PC-3 (cell line): Measurements from ENCODE around the gene PIR. TPM values are rescaled to one million over a fixed set of nuclear protein-coding genes. Genes with fewer than 3 reads are reported as not detected.

ENCODE experiments used
- ATAC-seq: fragments of 200-7000 bp; cut with Tn5 transposase; 2 replicates; pipeline ENCODE4 v1.9.1; 2020; ENCODE audit warnings: mild to moderate bottlenecking, moderate library complexity
- BruUV-seq: library from RNA; stranded (reverse); fragments of 400-500 nt; replicated peaks from 2 replicates; lab custom pipeline; 2021; lab: Mats Ljungman, UMichigan
- CTCF ChIA-PET: fragments of 300-600 bp; sonication (Branson Sonifier 250); formaldehyde crosslinking; loops from one replicate; lab custom pipeline; 2022; ENCODE audit warnings: antibody characterized with exemption; lab: Charles Lee
- POLR2A ChIA-PET: fragments of 300-600 bp; sonication (Branson Sonifier 250); formaldehyde crosslinking; loops from one replicate; lab custom pipeline; 2022; ENCODE audit warnings: antibody characterized with exemption; ENCODE audit not compliant: unreplicated experiment; lab: Charles Lee
- DNase-seq: peaks from one replicate; pipeline ENCODE4 v3.0.0-alpha.2; 2015
- H2AFZ ChIP-seq: fragments of 300-600 bp; sonication (generic); 2 replicates; pipeline ENCODE4 v1.6.0; 2016; ENCODE audit warnings: antibody characterized with exemption, low read length
- H3F3A ChIP-seq: fragments of 300-600 bp; sonication (generic); one replicate; pipeline ENCODE4 v1.6.0; 2017; ENCODE audit warnings: antibody characterized with exemption, low read length, control low read depth, mild to moderate bottlenecking; ENCODE audit not compliant: unreplicated experiment
- H3K27ac ChIP-seq: fragments of 300-600 bp; sonication (generic); 2 replicates; pipeline ENCODE4 v1.5.1; 2016; ENCODE audit warnings: mild to moderate bottlenecking, low read length
- H3K27me3 ChIP-seq: fragments of 300-600 bp; sonication (generic); 2 replicates; pipeline ENCODE4 v1.6.1; 2016; ENCODE audit warnings: low read length, mixed read lengths
- H3K36me3 ChIP-seq: fragments of 300-600 bp; sonication (generic); 2 replicates; pipeline ENCODE4 v1.6.1; 2016; ENCODE audit warnings: low read depth, mixed run types, low read length, mixed read lengths
- H3K4me1 ChIP-seq: fragments of 300-600 bp; sonication (generic); 2 replicates; pipeline ENCODE4 v1.5.1; 2016; ENCODE audit warnings: low read length; ENCODE audit not compliant: insufficient read depth
- H3K4me2 ChIP-seq: fragments of 300-600 bp; sonication (generic); 2 replicates; pipeline ENCODE4 v1.6.0; 2016; ENCODE audit warnings: low read length
- H3K4me3 ChIP-seq: fragments of 300-600 bp; sonication (generic); 2 replicates; pipeline ENCODE4 v1.5.1; 2016; ENCODE audit warnings: mild to moderate bottlenecking, low read length, mixed read lengths
- H3K79me2 ChIP-seq: fragments of 300-600 bp; sonication (generic); 2 replicates; pipeline ENCODE4 v1.6.1; 2017; ENCODE audit warnings: low read length, mixed read lengths
- H3K9ac ChIP-seq: fragments of 300-600 bp; sonication (generic); 2 replicates; pipeline ENCODE4 v1.6.0; 2016; ENCODE audit warnings: mild to moderate bottlenecking, low read length
- H3K9me2 ChIP-seq: fragments of 300-600 bp; sonication (generic); replicated peaks from 2 replicates; pipeline ENCODE4 v1.6.1; 2016; ENCODE audit warnings: mixed run types, low read length, mixed read lengths
- H3K9me3 ChIP-seq: fragments of 300-600 bp; sonication (generic); 2 replicates; pipeline ENCODE4 v1.6.1; 2016; ENCODE audit warnings: low read length, mixed read lengths
- H4K20me1 ChIP-seq: fragments of 300-600 bp; sonication (generic); 2 replicates; pipeline ENCODE4 v1.6.1; 2016; ENCODE audit warnings: low read length, mixed read lengths
- EZH2 ChIP-seq: fragments of 300-600 bp; sonication (generic); IDR thresholded peaks from one replicate; pipeline ENCODE4 v1.6.1; 2017; ENCODE audit warnings: antibody characterized with exemption, mild to moderate bottlenecking, low read length; ENCODE audit not compliant: unreplicated experiment
- EZH2phosphoT487 ChIP-seq: fragments of 300-600 bp; sonication (generic); IDR thresholded peaks from 2 replicates; pipeline ENCODE4 v1.6.1; 2018; ENCODE audit warnings: mild to moderate bottlenecking, antibody characterized with exemption, low read length, borderline replicate concordance
- intact Hi-C: fragments of 100-400 bp; cut with micrococcal nuclease; formaldehyde crosslinking; loops from 2 replicates; pipeline ENCODE4 v1.9.0; 2023
- total RNA-seq: library from RNA; depleted of rRNA; stranded (reverse); fragments of >200 nt; gene quantifications from 2 replicates; pipeline ENCODE4 v1.2.3, GENCODE V29; 2014
- TF ChIP-seq, protein P1 (sequence below): fragments of 300-600 bp; sonication (generic); conservative IDR thresholded peaks from 2 replicates; pipeline ENCODE4 v1.5.1; 2017; ENCODE audit warnings: antibody characterized with exemption, low read depth, mild to moderate bottlenecking, low read length

PIR gene
- total RNA-seq, 1 experiment from 2014 or later: 50.8 TPM

DNA sequence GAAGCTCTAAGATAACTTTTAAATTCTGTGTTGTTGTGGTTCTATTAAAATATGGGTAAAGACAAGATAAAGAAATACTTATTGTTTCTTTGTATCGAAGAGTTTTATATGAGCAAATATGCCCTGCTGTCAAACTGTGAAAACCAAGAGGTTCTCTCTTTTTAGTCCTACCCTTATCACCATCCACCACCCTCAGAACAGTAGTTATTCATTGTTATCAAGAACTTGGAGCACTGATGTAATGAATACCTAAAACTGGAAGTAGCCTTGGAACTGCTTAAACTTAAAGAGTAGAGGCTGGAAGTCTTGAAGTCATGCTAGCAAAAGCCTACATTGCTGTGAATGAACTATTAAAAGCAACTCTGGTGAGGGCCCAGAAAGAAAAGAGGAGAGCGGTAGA is 9.2 kb downstream of the PIR start:
- CTCF ChIA-PET: no interaction called here
- ATAC-seq (no peak), DNase-seq (no peak)
- Histone ChIP-seq H2AFZ (no peak overlapping the region), H3K27me3 (no peaks in the 10 kb centered on the region), H3K79me2 (no peaks in the 10 kb centered on the region), H3K36me3 (peaks cover 8% of the 10 kb centered on the region), H3K9ac (no peak overlapping the region), H3K9me2 (no peaks in the 10 kb centered on the region), H3K27ac (no peak overlapping the region), H3K4me2 (no peak overlapping the region), H3K4me3 (no peak overlapping the region), H3K4me1 (no peaks in the 10 kb centered on the region), H3K9me3 (no peaks in the 10 kb centered on the region), H3F3A (no peaks in the 10 kb centered on the region), H4K20me1 (no peaks in the 10 kb centered on the region)
- POLR2A ChIA-PET: no interaction called here
- intact Hi-C loops: no loop called here
- TF ChIP-seq, protein P1, sequence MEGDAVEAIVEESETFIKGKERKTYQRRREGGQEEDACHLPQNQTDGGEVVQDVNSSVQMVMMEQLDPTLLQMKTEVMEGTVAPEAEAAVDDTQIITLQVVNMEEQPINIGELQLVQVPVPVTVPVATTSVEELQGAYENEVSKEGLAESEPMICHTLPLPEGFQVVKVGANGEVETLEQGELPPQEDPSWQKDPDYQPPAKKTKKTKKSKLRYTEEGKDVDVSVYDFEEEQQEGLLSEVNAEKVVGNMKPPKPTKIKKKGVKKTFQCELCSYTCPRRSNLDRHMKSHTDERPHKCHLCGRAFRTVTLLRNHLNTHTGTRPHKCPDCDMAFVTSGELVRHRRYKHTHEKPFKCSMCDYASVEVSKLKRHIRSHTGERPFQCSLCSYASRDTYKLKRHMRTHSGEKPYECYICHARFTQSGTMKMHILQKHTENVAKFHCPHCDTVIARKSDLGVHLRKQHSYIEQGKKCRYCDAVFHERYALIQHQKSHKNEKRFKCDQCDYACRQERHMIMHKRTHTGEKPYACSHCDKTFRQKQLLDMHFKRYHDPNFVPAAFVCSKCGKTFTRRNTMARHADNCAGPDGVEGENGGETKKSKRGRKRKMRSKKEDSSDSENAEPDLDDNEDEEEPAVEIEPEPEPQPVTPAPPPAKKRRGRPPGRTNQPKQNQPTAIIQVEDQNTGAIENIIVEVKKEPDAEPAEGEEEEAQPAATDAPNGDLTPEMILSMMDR: no peak
- no peak for TF ChIP-seq EZH2phosphoT487
- TF ChIP-seq EZH2: no peak
- no TSS peak for BruUV-seq

DNA sequence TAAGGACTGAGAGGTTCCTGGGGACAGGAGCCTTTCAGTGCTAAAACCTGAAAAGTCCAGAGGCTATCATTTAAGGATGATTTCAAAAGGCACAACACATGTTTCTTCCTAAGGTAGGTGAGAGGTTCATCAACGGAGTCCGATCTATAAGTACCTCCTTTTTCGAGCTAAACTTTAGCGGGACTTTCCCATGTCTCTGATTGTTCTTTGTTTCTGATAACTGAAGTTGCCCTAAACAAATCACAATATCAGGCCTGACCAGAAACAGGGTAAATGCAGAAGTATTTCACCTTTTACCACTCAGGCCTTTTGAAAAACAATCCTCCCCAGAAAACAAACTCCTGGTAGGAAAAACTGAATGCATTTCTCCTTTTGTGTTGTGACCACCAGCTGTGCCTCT is 17.6 kb downstream of the PIR start:
- CTCF ChIA-PET: interaction anchor here (1.2 kb wide), 1 partner anchor 18 kb away, joined by 8 read pairs; the partner anchor contains the start of gene PIR
- no peak for ATAC-seq
- Histone ChIP-seq H3K79me2 (no peaks in the 10 kb centered on the region), H3K9ac (peak overlapping the region; percentile 77), H3K27ac (peak overlapping the region; percentile 96), H3K9me3 (no peaks in the 10 kb centered on the region), H3K27me3 (no peaks in the 10 kb centered on the region), H3K36me3 (0 out of 2 replicates have a peak, but pooled peaks cover 2% of the 10 kb centered on the region), H2AFZ (0 out of 2 replicates have a peak overlapping the region, but pooled peaks have one; percentile 46), H3K4me1 (peaks cover 30% of the 10 kb centered on the region), H3K4me3 (0 out of 2 replicates have a peak overlapping the region, but pooled peaks have one; percentile 19), H3F3A (no peaks in the 10 kb centered on the region), H3K4me2 (peak overlapping the region; percentile 68), H4K20me1 (no peaks in the 10 kb centered on the region), H3K9me2 (no peaks in the 10 kb centered on the region)
- no peak for TF ChIP-seq EZH2
- no peak for TF ChIP-seq EZH2phosphoT487
- TF ChIP-seq, protein P1: no peak
- no peak for DNase-seq
- POLR2A ChIA-PET: interaction anchor here (0.6 kb wide), 1 partner anchor 69 kb away, joined by 3 read pairs; no protein-coding TSS in a partner anchor
- BruUV-seq: TSS peak; percentile 92
- intact Hi-C loops: no loop called here

DNA sequence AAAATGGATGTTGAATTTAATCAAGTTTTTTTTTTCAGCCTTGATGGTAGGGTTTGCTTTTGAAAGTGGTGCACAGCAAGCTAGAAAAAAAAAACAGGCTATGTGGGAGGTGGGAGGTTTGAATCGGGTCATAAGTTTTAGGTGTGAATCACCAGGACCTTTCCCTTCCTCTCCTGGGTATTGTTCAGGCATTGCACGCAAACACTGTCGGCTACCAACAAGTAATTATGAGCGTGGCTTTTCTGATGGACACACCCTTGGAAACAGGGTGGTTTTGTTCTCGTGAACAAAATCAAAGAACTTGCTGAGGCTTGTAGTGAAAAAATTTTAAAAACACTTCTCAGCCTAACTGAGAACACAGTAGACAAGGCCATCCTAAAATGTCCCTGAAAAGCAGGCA is 18.1 kb downstream of the PIR start:
- H3K27me3 ChIP-seq: no peaks in the 10 kb centered on the region
- H3K36me3 ChIP-seq: no peaks in the 10 kb centered on the region
- 0 out of 2 replicates have a peak overlapping the region, but pooled peaks have one; percentile 46 for H2AFZ ChIP-seq
- no peaks in the 10 kb centered on the region for H3F3A ChIP-seq
- H3K9ac ChIP-seq: peak overlapping the region; percentile 77
- ATAC-seq (peak; percentile 82), DNase-seq (peak; percentile 70)
- H4K20me1 ChIP-seq: no peaks in the 10 kb centered on the region
- no TSS peak for BruUV-seq
- TF ChIP-seq EZH2phosphoT487: no peak
- peak overlapping the region; percentile 68 for H3K4me2 ChIP-seq
- 0 out of 2 replicates have a peak overlapping the region, but pooled peaks have one; percentile 19 for H3K4me3 ChIP-seq
- no peaks in the 10 kb centered on the region for H3K79me2 ChIP-seq
- peak overlapping the region; percentile 96 for H3K27ac ChIP-seq
- no peaks in the 10 kb centered on the region for H3K9me2 ChIP-seq
- no peaks in the 10 kb centered on the region for H3K9me3 ChIP-seq
- intact Hi-C loops: no loop called here
- ChIA-PET CTCF (interaction anchor here (1.2 kb wide), 1 partner anchor 18 kb away, joined by 8 read pairs; the partner anchor contains the start of gene PIR), POLR2A (interaction anchor here (0.6 to 0.7 kb wide), 4 partner anchors 14 to 200 kb away, joined by 3 to 4 read pairs (median 4); partner anchors contain the start of gene PIR)
- peaks cover 30% of the 10 kb centered on the region for H3K4me1 ChIP-seq
